Mucosa of descending colon (tissue), 3 donors: ENCODE results near the gene ADRA1B. TPM values are rescaled to one million over a fixed set of nuclear protein-coding genes. Genes with fewer than 3 reads are reported as not detected.
A peak's percentile ranks its signal among the peaks of the same experiment; 100 is the strongest.

ENCODE experiments used
- ATAC-seq: fragments of 200-7000 bp; cut with Tn5 transposase; one replicate; pipeline ENCODE4 v1.9.1; 2020; ENCODE audit warnings: mild to moderate bottlenecking, moderate library complexity
- DNase-seq, 3 donors: peaks; one replicate each; pipeline ENCODE4 v3.0.0-alpha.2; 2020
- H3K36me3 ChIP-seq: fragments of 200-600 bp; one replicate; pipeline ENCODE4 v1.8.0; 2021; ENCODE audit warnings: low read depth, mild to moderate bottlenecking
- H3K4me1 ChIP-seq: fragments of 200-600 bp; one replicate; pipeline ENCODE4 v1.8.0; 2021; ENCODE audit warnings: low read depth, mild to moderate bottlenecking
- H3K4me3 ChIP-seq: fragments of 200-600 bp; one replicate; pipeline ENCODE4 v1.8.0; 2021; ENCODE audit warnings: mild to moderate bottlenecking
- H3K9me3 ChIP-seq: fragments of 200-600 bp; one replicate; pipeline ENCODE4 v1.8.0; 2021; ENCODE audit warnings: mild to moderate bottlenecking
- intact Hi-C, 2 donors: fragments of 100-400 bp; cut with DNase I in 1 of 2; cut with micrococcal nuclease in 1 of 2; formaldehyde crosslinking; loops; one replicate each; pipeline versions ENCODE4 v1.11.0 to v1.11.1; 2022; cut with DNase I, micrococcal nuclease
- total RNA-seq, 3 donors: library from RNA; stranded (reverse); fragmentation: NEBNext Ultra II Directional in 2 of 3; extraction: Animal tissue kit (Norgen Biotek cat#: 25700) in 2 of 3; gene quantifications; one replicate each; pipeline versions ENCODE4 v1.2.1 to v1.2.4, GENCODE V29; 2021 to 2023
- TF ChIP-seq, protein P1 (sequence below): fragments of 200-600 bp; IDR thresholded peaks from one replicate; pipeline ENCODE4 v1.8.0; 2022; ENCODE audit warnings: antibody characterized with exemption, mild to moderate bottlenecking
- donor health status: DM: no; HTN: no; CAD: no; lungs with moderate emphysema.
- donor health status: DM: no; HTN: no; CAD: no.
- donor health status: DM: no; HTN: yes; CAD: no.

The ADRA1B gene
- total RNA-seq, 3 donors from 2014 or later = 0.51 to 0.89 (median 0.69) TPM

DNA sequence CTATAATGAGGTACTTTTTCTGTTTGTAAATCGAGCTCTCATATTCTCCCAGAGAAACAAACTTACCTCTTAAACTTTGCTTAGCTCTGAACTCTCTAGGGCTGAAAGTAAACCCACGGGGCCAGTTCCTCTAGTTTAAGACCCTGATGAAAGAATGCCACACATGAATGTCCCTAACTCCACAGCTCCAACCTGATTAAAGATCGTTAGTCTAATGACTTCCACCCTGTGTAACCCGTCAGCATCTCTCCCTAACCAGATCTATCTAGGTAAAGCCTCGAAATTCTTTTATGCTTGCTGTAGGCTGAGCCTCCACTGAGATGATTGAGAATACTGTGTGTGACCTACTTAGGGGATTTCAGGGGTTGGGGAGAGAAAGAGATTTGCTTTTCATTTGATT is 27.0 kb downstream of the ADRA1B start:
- H3K36me3 ChIP-seq = no peaks in the 10 kb centered on the region
- no peak for DNase-seq
- H3K4me3 ChIP-seq = no peak overlapping the region
- intact Hi-C loops = no loop called here
- no peak for ATAC-seq
- no peaks in the 10 kb centered on the region for H3K9me3 ChIP-seq
- H3K4me1 ChIP-seq = no peaks in the 10 kb centered on the region
- TF ChIP-seq, protein P1, sequence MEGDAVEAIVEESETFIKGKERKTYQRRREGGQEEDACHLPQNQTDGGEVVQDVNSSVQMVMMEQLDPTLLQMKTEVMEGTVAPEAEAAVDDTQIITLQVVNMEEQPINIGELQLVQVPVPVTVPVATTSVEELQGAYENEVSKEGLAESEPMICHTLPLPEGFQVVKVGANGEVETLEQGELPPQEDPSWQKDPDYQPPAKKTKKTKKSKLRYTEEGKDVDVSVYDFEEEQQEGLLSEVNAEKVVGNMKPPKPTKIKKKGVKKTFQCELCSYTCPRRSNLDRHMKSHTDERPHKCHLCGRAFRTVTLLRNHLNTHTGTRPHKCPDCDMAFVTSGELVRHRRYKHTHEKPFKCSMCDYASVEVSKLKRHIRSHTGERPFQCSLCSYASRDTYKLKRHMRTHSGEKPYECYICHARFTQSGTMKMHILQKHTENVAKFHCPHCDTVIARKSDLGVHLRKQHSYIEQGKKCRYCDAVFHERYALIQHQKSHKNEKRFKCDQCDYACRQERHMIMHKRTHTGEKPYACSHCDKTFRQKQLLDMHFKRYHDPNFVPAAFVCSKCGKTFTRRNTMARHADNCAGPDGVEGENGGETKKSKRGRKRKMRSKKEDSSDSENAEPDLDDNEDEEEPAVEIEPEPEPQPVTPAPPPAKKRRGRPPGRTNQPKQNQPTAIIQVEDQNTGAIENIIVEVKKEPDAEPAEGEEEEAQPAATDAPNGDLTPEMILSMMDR = no peak

DNA sequence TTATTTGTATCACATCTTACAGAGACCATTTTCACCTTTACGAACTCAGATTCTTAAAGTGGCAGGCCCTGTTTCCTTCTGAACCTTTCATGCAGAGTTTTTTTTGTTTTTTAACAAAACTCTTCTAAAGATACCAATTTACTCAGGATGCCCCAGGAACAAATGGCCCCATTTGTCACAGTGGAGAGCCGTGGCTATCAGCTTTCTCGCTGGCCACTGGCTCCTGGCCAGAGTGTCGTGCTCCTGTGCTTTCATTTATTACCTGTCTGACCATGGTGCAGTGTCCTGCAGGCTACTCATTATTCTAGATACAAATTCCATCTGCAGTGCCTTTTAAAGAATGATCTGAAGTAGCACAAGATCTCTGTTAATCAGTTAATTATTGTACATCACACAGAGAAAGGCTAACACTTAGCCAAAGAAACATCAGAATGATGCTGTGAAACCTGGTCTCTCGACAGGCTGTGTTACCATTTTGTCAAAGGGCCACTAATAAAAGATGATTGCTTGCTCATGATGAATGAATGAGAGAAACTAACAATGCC is 27.8 kb downstream of the ADRA1B start:
- H3K4me3 ChIP-seq = no peak overlapping the region
- ATAC-seq (no peak), DNase-seq (no peak)
- TF ChIP-seq, protein P1 = no peak
- intact Hi-C loops = no loop called here
- no peaks in the 10 kb centered on the region for H3K9me3 ChIP-seq
- H3K4me1 ChIP-seq = no peaks in the 10 kb centered on the region
- H3K36me3 ChIP-seq = no peaks in the 10 kb centered on the region

DNA sequence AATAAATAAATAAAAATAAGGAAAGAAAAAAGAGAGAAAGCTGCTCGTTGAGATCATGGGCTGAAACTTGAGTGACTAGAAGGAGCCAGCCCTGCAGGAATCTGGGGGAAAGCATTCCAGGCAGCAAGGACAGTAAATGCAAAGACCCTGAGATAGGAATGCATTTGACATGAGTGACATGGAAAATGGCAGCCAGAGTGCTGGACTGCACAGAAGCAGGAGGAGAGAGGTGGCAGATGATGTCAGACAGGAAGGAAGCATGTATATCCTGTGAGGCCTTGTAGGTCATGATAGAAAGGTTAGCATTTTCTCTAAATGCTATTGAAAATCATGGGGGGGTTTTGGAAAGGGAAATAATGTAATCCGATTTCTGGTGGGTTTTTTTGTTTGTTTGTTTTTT is 29.1 kb downstream of the ADRA1B start:
- TF ChIP-seq, protein P1 = no peak
- no peak overlapping the region for H3K4me3 ChIP-seq
- intact Hi-C loops = no loop called here
- H3K36me3 ChIP-seq = no peaks in the 10 kb centered on the region
- DNase-seq (no peak), ATAC-seq (no peak)
- H3K9me3 ChIP-seq = no peaks in the 10 kb centered on the region
- H3K4me1 ChIP-seq = no peaks in the 10 kb centered on the region

DNA sequence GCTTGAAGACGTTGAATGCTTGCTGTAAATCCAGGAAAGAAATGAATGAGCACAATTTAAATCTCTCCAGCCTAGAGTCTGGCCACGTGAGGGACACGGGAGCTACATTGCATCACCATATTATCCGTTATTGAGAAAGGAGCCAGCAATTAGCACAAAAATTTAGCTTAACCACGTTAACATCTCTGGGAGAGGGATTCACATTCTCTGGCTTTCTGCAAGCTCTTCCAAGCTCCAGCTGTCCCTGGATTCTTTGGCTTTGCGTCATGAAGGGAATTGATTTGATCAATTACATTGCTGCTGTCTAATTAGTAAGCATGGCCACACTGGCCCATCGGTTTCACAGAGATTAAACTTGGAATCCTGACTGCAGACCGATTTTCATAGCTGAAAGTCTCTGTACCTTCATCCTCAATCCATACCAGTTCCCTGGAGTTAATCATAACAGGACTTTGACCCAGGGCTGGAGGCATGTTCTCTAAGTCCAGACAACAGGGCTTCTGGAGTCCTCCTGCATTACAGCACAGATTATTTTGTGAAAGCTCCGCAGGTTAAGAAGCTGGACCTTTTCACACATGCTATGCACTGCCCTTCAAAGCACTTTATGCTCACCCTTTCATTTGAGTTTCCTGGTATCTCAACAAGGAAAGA is 31.6 kb downstream of the ADRA1B start:
- intact Hi-C loops = no loop called here
- ATAC-seq (peak; percentile 47), DNase-seq (no peak)
- Histone ChIP-seq H3K36me3 (no peaks in the 10 kb centered on the region), H3K4me1 (no peaks in the 10 kb centered on the region), H3K9me3 (no peaks in the 10 kb centered on the region), H3K4me3 (no peak overlapping the region)
- TF ChIP-seq, protein P1 = no peak

DNA sequence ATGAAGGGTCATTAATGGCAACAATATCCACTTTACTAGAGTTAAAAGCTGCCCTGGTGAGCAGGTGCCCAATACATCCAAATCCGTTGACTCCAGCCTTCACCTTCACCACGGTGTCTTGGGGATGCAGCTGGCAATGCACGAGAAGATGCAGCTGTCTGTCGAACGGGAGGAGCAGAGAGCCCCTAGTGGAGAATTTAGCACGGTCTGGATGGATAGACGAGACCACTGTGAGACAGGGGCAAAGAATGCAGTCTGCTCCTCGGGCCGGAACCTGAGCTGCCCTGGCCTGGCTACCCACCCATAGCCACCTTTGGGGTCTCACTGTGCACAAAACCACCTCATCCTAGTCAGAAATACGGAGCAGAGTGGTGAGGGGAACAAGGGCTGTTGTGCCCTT is 35.1 kb downstream of the ADRA1B start:
- TF ChIP-seq, protein P1 = no peak
- H3K36me3 ChIP-seq = no peaks in the 10 kb centered on the region
- H3K4me3 ChIP-seq = no peak overlapping the region
- ATAC-seq (no peak), DNase-seq (no peak)
- intact Hi-C loops = no loop called here
- no peaks in the 10 kb centered on the region for H3K4me1 ChIP-seq
- no peaks in the 10 kb centered on the region for H3K9me3 ChIP-seq
